HG02884 (cell line): ENCODE data around the gene REPS2.

Source experiments
- ATAC-seq: cut with Tn5 transposase; IDR thresholded peaks from one replicate; pipeline ENCODE4 v1.9.1; 2021; ENCODE audit warnings: mild to moderate bottlenecking, moderate library complexity; ENCODE audit not compliant: unreplicated experiment

Gene REPS2

GRCh38 chrX:17031827-17032226 is 85.4 kb downstream of the REPS2 start:
- ATAC-seq = no peak

GRCh38 chrX:17032351-17032750 is 85.9 kb downstream of the REPS2 start:
- ATAC-seq = no peak

- no peak for ATAC-seq
Observed at GRCh38 chrX:17033225-17033624, 86.8 kb downstream of the REPS2 start.

DNA sequence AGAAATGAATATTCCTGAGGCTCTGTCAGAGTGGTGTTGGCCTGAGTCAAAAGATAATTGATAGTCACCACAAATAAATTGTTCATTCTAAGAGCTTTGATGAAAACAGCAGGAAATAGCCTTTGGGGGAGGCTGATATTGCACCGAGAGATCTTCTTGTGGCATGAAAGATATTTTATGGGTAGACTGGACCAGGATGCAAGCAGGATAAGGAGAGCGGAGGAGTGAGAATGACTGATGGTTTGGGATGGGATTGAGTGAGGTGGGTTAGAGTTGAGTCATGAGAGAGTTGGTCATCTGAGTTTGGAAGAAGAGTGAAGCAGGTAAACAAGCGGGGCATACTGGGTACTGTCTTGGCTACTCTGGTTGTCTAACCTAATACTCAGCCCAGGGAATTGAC is 88.7 kb downstream of the REPS2 start:
- ATAC-seq = no peak

- no peak for ATAC-seq
Observed at GRCh38 chrX:17036171-17036961, 89.9 kb downstream of the REPS2 start.

GRCh38 chrX:17038277-17038676 is 91.8 kb downstream of the REPS2 start:
- ATAC-seq = no peak

DNA sequence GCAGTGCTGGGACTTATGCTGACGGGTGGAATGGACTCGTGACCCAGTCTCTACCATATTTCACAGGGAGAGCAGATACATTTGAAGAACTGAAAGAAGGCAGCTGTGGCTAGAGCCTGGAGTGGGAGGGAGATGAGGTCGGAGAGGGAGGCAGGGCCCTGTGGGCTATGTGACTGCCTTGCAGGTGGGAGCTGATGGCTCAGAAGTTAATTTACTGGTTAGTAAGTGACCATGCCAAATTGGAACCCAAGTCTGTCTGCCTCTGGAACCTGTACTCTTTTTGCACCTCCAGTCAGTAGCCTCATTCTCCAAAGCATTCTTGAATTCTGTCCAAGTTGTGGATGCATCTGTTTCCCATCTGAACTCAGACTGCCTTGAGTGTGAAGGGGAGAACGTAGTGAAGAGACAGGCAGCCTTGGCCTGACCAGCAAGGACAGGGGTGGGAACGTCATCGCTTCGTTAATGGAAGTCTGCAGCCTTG is 92.3 kb downstream of the REPS2 start:
- no peak for ATAC-seq

DNA sequence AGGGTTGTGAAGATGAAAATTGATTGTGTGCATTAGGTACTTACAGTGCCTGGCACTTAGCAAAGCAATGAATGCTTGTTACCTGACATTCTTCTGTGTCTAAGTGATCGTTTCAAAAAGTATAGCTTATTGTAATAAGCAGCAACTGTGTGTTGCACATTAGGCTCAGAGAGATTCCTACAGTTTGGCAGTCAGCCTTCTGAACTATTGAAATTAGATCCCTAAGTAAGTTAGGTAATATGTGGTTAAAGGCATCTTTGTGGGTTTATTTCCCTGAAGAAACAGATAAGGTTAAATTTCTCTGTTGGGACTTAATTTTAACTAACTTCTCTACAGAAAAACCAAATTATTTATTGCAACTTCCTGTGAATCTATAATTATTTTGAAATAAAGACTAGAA is 93.4 kb downstream of the REPS2 start:
- ATAC-seq = no peak

- ATAC-seq = no peak
Observed at GRCh38 chrX:17040711-17041110, 94.3 kb downstream of the REPS2 start.

DNA sequence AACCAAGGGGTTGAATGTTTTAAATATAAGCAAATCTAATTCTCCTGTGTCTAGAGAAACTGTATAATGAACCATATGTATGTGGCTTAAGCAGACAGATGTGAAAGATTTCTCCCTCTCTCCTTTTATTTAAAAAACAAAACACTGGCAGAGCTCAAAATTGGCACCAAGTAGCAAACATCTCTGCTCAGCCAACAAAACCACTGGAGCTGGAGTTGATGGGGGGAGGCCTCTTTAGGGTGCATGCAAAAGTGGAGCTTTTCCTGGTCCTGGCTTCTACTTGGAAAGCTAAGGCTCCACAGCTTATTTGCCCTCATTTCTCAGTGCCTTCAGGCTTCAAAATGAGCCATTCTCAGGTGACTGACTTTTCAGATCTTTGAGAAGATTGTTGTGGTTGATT is 95.6 kb downstream of the REPS2 start:
- no peak for ATAC-seq

GRCh38 chrX:17046478-17047097 is 100.1 kb downstream of the REPS2 start:
- ATAC-seq = no peak

DNA sequence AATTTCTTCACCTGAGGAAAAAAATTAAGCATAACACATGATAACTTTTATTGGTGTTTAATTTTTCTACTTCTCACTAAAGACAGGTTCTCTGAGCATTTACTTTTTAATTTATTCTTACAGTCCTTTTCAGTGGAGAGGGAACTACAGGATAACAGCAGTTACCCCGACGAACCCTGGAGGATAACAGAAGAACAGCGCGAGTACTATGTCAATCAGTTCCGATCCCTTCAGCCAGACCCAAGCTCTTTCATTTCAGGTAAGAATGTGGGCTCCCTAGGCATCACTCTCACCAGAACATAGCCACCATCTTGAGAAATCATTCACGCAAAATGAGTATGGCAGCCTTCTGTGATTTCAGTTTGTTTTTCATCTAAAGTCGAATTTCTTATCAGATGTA is 100.8 kb downstream of the REPS2 start:
- no peak for ATAC-seq

- ATAC-seq = no peak
Observed at GRCh38 chrX:17052210-17052609, 105.8 kb downstream of the REPS2 start.

DNA sequence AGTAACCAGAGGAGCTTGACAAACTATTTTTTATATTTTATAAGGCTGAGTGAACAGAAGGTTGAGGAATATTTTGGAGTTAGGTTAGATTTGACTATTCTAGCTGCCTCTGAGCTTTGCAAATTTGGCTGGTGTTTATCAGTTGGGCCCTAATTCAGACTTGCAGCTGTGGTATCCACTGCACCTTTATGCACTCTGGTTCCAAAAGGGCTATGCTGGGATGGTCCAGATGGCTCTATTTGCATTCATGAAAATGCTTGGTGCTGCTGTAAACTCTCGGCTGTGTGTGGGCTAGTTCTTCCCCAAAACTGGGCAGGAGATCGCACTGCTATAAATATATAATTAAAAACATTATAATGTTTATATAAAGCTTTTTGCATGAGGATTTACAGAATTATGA is 106.3 kb downstream of the REPS2 start:
- no peak for ATAC-seq

DNA sequence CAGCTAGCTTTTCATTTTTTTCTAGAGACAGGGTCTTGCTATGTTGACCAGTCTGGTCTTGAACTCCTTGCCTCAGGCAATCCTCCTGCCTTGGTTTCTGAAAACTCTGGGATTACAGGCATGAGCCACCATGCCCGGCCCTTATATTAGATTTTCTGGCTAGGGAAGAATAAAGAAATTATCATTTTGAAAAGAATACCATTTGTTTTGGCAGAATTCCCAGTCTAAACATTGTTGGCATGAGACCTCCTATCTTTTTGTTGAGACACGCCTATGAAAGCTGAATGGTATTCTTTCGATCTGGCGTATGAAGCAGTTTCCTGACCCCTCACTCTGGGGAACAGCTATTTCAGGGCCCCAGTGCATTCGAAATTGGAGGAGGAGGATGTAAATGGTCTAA is 107.0 kb downstream of the REPS2 start:
- no peak for ATAC-seq

DNA sequence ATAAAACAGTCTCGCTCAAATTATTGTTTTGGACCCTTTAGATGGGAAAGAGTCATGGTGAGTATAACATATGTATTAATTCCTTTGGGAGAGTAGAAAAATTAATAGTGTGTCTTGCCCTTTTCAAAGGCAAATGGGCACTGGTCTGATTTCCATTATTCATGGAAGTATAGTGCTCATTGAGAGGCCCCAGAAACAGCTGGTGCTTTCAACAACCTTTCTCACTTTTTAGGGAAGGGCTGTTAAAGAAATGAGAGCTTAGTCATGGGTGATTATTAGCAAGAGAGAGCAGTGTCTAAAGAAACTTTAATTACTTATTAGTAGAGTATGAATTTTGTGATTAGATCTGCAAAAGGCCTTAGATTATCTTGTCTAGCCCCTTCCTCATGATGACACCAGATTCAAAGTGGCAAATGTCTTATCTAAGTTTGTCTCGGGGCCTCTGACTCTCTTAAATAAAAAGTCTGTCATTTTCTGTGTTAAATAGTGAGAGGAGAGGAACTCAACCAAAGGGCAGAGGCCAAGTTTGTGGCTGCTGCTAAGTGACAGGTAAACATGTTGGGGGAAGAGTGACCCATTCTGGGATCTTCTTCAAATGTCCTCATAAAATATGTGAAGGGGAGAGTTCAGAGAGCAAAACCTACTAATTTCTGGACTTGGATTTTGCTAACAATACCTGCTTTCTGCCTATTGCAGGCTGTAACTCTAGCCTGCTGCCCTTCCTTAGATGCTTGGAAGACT is 110.6 kb downstream of the REPS2 start:
- ATAC-seq = no peak

DNA sequence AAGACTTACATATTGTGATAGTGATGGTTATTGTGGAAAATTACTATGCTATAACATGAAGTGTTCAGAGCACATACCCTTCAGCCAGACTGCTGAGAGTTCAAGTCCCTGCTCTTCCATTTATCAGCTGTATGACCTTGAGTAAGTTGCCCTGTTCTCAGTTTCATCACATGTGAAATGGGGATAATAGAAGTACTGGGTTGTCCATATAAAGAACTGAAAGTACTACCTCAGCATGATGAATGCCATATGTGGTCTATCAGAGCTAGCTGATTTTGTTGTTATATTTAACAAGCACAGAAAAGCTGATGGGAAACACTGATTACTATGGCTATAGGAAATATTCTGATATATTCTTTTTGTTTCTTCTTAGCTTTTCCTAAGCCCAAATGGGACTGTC is 115.6 kb downstream of the REPS2 start:
- ATAC-seq = no peak

DNA sequence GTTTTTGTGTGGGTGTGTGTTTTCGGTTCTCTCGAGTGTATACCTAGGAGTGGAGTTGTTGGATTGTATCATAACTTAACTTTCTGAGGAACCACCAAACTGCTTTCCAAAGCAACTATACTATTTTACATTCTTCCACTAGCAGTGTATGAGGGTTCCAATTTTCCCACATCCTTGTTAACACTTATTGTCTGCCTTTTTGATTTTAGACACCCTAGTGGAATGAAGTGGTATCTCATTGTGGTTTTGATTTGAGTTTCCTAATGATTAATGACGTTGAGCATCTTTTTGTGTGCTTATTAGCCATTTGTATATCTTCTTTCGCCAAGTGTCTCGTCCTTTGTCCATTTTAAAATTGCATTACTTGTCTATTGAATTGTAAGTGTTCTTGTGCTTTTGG is 118.6 kb downstream of the REPS2 start:
- no peak for ATAC-seq

GRCh38 chrX:17067534-17067933 is 121.1 kb downstream of the REPS2 start:
- no peak for ATAC-seq

DNA sequence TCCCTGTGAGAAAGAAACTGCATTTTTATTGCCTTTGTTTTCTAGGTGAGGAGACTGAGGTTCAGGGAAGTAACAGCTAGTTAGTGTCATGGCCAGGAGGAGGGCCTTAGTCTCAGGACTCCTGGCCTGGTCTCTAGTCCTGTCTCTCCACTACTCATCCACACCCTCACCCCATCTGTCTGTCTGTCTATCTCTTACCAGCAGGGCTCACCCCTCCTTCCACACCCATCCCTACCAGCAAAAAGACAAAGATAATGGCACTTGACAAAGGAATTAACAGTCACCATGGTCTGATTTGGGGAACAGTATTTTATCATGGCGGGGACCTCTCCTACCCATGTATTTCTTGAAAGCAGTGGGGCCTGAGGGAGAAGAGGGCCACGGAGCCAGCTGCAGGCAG is 125.8 kb downstream of the REPS2 start:
- ATAC-seq = no peak

GRCh38 chrX:17072721-17073230 is 126.3 kb downstream of the REPS2 start:
- ATAC-seq = no peak

DNA sequence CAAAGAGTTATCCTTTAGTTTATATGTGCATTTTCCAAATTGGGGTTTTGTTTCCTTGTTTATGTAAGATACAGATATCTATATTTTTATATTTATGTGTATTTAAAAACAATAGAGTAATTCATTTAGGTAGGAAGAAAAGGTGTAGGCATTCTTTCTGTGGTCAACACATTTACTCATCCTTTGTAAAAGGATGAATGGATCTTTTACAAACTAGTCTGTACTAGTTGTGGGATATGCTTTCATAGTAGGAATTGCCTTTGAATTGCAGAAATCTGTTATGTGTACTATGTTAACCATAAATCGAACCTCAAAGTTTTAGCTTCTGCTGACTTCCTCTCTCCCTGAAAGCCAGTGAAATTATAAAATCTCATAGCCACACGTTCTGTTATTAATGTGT is 128.5 kb downstream of the REPS2 start:
- no peak for ATAC-seq
